ENCODE data around the gene MACROD2. TPM values are rescaled to one million over a fixed set of nuclear protein-coding genes. Genes with fewer than 3 reads are reported as not detected.
A peak's percentile ranks its signal among the peaks of the same experiment; 100 is the strongest.

MACROD2 gene
- total RNA-seq, 1 donor from 2014 or later: 2.4 TPM

DNA sequence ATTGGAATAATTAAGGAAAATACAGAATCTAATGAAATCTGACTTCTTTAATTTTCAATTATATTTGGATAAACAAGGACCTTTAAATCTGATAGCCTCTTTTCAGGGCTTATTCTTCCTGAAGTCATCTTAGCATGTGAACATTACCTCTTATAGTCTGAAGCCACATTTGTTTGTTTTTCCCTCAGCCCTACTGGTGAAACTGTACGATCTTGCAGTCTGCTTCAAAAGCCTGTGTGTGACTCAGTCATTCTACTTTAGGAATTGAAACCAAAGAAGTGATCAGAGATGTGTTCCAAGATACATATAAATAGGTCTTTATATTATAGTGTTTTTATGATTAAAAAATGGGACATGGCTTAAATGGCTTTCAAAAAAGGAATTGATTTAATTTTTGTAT lies 67.5 kb downstream of the MACROD2 start:
- Mint-ChIP-seq H3K27ac (ENCODE audit: unreplicated experiment) (no peak overlapping the region), H3K4me1 (ENCODE audit: low read depth, unreplicated experiment) (peaks cover 11% of the 10 kb centered on the region), H3K9me3 (ENCODE audit: unreplicated experiment) (no peaks in the 10 kb centered on the region), H3K36me3 (ENCODE audit: low read depth, unreplicated experiment) (no peaks in the 10 kb centered on the region), H3K4me3 (ENCODE audit: unreplicated experiment) (no peak overlapping the region), H3K27me3 (ENCODE audit: low read depth, unreplicated experiment) (no peaks in the 10 kb centered on the region)
- no peaks in the 10 kb centered on the region for H3K9me3 ChIP-seq (ENCODE audit: insufficient read depth, low read depth, low read length)
- no peaks in the 10 kb centered on the region for H4K20me1 ChIP-seq (ENCODE audit: insufficient read depth, low read length)
- no peaks in the 10 kb centered on the region for H3K4me1 ChIP-seq (ENCODE audit: insufficient read depth, low read length)
- H2AFZ ChIP-seq (ENCODE audit: low read depth, low read length): no peak overlapping the region
- no peak for FAIRE-seq
- no peak overlapping the region for H3K9ac ChIP-seq (ENCODE audit: low read length)
- no peaks in the 10 kb centered on the region for H3K36me3 ChIP-seq (ENCODE audit: insufficient read depth, low read length)
- H3K27ac ChIP-seq (ENCODE audit: low read depth, low read length): no peak overlapping the region
- peak; percentile 15 for DNase-seq (ENCODE audit: low read depth)
- no peak overlapping the region for H3K4me2 ChIP-seq (ENCODE audit: low read length)
- TF ChIP-seq, protein P1, sequence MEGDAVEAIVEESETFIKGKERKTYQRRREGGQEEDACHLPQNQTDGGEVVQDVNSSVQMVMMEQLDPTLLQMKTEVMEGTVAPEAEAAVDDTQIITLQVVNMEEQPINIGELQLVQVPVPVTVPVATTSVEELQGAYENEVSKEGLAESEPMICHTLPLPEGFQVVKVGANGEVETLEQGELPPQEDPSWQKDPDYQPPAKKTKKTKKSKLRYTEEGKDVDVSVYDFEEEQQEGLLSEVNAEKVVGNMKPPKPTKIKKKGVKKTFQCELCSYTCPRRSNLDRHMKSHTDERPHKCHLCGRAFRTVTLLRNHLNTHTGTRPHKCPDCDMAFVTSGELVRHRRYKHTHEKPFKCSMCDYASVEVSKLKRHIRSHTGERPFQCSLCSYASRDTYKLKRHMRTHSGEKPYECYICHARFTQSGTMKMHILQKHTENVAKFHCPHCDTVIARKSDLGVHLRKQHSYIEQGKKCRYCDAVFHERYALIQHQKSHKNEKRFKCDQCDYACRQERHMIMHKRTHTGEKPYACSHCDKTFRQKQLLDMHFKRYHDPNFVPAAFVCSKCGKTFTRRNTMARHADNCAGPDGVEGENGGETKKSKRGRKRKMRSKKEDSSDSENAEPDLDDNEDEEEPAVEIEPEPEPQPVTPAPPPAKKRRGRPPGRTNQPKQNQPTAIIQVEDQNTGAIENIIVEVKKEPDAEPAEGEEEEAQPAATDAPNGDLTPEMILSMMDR (IDR thresholded peaks at IDR 0.05; ENCODE audit: insufficient read depth, low read depth, low read length): no peak
- no peak for TF ChIP-seq EZH2 (IDR thresholded peaks at IDR 0.05; ENCODE audit: insufficient read depth, low read length)
- no peaks in the 10 kb centered on the region for H3K27me3 ChIP-seq (ENCODE audit: insufficient read depth, low read length)
- H3K4me3 ChIP-seq (ENCODE audit: insufficient read depth, low read depth, low read length): no peak overlapping the region
- H3K79me2 ChIP-seq (ENCODE audit: insufficient read depth, low read length): no peaks in the 10 kb centered on the region

DNA sequence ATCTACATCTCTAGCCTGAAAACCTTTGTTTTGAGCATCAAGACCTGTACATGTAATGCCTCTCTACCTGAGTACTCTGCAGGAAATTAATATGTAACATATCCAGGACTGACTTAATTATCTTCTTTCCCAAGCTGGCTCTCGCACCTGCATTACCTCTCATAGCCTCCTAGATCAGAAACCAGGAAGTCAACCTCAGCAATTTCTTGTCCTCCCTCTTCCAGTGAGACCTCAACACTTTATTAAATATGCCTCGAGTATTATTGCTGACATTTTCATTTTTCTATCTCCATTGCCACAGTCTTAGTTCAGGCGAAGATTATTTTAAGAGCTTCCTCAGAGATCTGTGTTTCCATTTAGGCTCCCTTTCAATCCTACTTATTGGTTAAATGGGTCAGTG lies 69.0 kb downstream of the MACROD2 start:
- Histone ChIP-seq H3K27ac (ENCODE audit: low read depth, low read length) (no peak overlapping the region), H3K9ac (ENCODE audit: low read length) (no peak overlapping the region), H3K9me3 (ENCODE audit: insufficient read depth, low read depth, low read length) (no peaks in the 10 kb centered on the region), H3K4me3 (ENCODE audit: insufficient read depth, low read depth, low read length) (no peak overlapping the region), H3K4me1 (ENCODE audit: insufficient read depth, low read length) (no peaks in the 10 kb centered on the region), H3K36me3 (ENCODE audit: insufficient read depth, low read length) (no peaks in the 10 kb centered on the region), H3K27me3 (ENCODE audit: insufficient read depth, low read length) (no peaks in the 10 kb centered on the region), H3K79me2 (ENCODE audit: insufficient read depth, low read length) (no peaks in the 10 kb centered on the region), H4K20me1 (ENCODE audit: insufficient read depth, low read length) (no peaks in the 10 kb centered on the region), H2AFZ (ENCODE audit: low read depth, low read length) (no peak overlapping the region), H3K4me2 (ENCODE audit: low read length) (no peak overlapping the region)
- H3K4me1 Mint-ChIP-seq (ENCODE audit: low read depth, unreplicated experiment): peaks cover 15% of the 10 kb centered on the region
- H3K4me3 Mint-ChIP-seq (ENCODE audit: unreplicated experiment): no peak overlapping the region
- no peak overlapping the region for H3K27ac Mint-ChIP-seq (ENCODE audit: unreplicated experiment)
- no peak for FAIRE-seq
- no peaks in the 10 kb centered on the region for H3K27me3 Mint-ChIP-seq (ENCODE audit: low read depth, unreplicated experiment)
- TF ChIP-seq, protein P1 (IDR thresholded peaks at IDR 0.05; ENCODE audit: insufficient read depth, low read depth, low read length): no peak
- TF ChIP-seq EZH2 (IDR thresholded peaks at IDR 0.05; ENCODE audit: insufficient read depth, low read length): no peak
- no peaks in the 10 kb centered on the region for H3K36me3 Mint-ChIP-seq (ENCODE audit: low read depth, unreplicated experiment)
- DNase-seq (ENCODE audit: low read depth): no peak
- no peaks in the 10 kb centered on the region for H3K9me3 Mint-ChIP-seq (ENCODE audit: unreplicated experiment)

DNA sequence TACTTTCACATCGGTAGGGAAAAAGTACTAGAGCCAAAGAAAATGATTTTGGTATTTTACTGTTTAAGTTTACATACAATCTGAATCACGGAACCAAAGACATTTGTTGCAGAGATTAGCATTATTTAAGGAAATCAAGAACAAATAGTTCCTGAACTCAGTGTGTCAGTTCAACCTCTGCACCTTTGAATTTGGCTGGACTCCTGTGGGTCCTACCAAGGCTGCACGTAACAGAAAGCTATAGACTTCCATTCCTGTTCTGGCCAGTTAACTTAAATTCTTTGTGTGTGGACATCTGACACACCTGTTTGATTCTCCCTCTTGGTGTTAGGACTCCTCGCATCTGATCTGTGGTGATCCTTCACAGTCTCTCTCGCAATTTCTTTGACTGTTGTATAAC lies 69.6 kb downstream of the MACROD2 start:
- FAIRE-seq: no peak

More for the DNA sequence above, 69.6 kb downstream of the MACROD2 start:
- Histone ChIP-seq H3K4me3 (ENCODE audit: insufficient read depth, low read depth, low read length) (no peak overlapping the region), H4K20me1 (ENCODE audit: insufficient read depth, low read length) (no peaks in the 10 kb centered on the region), H3K9ac (ENCODE audit: low read length) (no peak overlapping the region), H3K27ac (ENCODE audit: low read depth, low read length) (no peak overlapping the region), H3K27me3 (ENCODE audit: insufficient read depth, low read length) (no peaks in the 10 kb centered on the region), H3K79me2 (ENCODE audit: insufficient read depth, low read length) (no peaks in the 10 kb centered on the region), H3K4me1 (ENCODE audit: insufficient read depth, low read length) (peaks cover 3% of the 10 kb centered on the region), H3K9me3 (ENCODE audit: insufficient read depth, low read depth, low read length) (no peaks in the 10 kb centered on the region), H3K4me2 (ENCODE audit: low read length) (no peak overlapping the region), H2AFZ (ENCODE audit: low read depth, low read length) (no peak overlapping the region), H3K36me3 (ENCODE audit: insufficient read depth, low read length) (no peaks in the 10 kb centered on the region)
- Mint-ChIP-seq H3K4me1 (ENCODE audit: low read depth, unreplicated experiment) (peaks cover 18% of the 10 kb centered on the region), H3K4me3 (ENCODE audit: unreplicated experiment) (no peak overlapping the region), H3K36me3 (ENCODE audit: low read depth, unreplicated experiment) (no peaks in the 10 kb centered on the region), H3K27me3 (ENCODE audit: low read depth, unreplicated experiment) (no peaks in the 10 kb centered on the region), H3K27ac (ENCODE audit: unreplicated experiment) (no peak overlapping the region), H3K9me3 (ENCODE audit: unreplicated experiment) (no peaks in the 10 kb centered on the region)
- TF ChIP-seq, protein P1 (IDR thresholded peaks at IDR 0.05; ENCODE audit: insufficient read depth, low read depth, low read length): no peak
- TF ChIP-seq EZH2 (IDR thresholded peaks at IDR 0.05; ENCODE audit: insufficient read depth, low read length): no peak
- no peak for DNase-seq (ENCODE audit: low read depth)
